WTC11 (cell line): ENCODE measurements around the gene CCDC154.

Experiments
- TF ChIP-seq, protein P1 (sequence below): fragments of 200-600 bp; IDR thresholded peaks from 2 replicates; pipeline ENCODE4 v1.8.0; 2022; ENCODE audit warnings: antibody characterized with exemption
- TF ChIP-seq, protein P2 (sequence below): sonication (generic); formaldehyde crosslinking; conservative IDR thresholded peaks from 2 replicates; pipeline ENCODE4 v1.8.1; 2022; ENCODE audit warnings: mild to moderate bottlenecking, missing genetic modification reagents

- TF ChIP-seq, protein P1, sequence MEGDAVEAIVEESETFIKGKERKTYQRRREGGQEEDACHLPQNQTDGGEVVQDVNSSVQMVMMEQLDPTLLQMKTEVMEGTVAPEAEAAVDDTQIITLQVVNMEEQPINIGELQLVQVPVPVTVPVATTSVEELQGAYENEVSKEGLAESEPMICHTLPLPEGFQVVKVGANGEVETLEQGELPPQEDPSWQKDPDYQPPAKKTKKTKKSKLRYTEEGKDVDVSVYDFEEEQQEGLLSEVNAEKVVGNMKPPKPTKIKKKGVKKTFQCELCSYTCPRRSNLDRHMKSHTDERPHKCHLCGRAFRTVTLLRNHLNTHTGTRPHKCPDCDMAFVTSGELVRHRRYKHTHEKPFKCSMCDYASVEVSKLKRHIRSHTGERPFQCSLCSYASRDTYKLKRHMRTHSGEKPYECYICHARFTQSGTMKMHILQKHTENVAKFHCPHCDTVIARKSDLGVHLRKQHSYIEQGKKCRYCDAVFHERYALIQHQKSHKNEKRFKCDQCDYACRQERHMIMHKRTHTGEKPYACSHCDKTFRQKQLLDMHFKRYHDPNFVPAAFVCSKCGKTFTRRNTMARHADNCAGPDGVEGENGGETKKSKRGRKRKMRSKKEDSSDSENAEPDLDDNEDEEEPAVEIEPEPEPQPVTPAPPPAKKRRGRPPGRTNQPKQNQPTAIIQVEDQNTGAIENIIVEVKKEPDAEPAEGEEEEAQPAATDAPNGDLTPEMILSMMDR: no peak
- TF ChIP-seq, protein P2, sequence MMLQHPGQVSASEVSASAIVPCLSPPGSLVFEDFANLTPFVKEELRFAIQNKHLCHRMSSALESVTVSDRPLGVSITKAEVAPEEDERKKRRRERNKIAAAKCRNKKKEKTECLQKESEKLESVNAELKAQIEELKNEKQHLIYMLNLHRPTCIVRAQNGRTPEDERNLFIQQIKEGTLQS (CRISPR knock-in tag): no peak
Measured at GRCh38 chr16:1486551-1487390, 42.4 kb upstream of the CCDC154 start.
